ENCODE data around the gene PLPP3. TPM values are rescaled to one million over a fixed set of nuclear protein-coding genes. Genes with fewer than 3 reads are reported as not detected.

The PLPP3 gene
- total RNA-seq, 1 experiment from 2014 or later, result 3.4 TPM

- Histone ChIP-seq H2AFZ (ENCODE audit: low read depth, low read length, poor library complexity, severe bottlenecking) (no peak overlapping the region), H3K9me3 (ENCODE audit: control insufficient read depth in 1 of 2, insufficient read depth in 1 of 2, low read depth in 1 of 2, low read length in 2 of 2) (no peaks in the 10 kb centered on the region), H4K20me1 (ENCODE audit: insufficient read depth) (no peaks in the 10 kb centered on the region), H3K9ac (ENCODE audit: low read length) (no peak overlapping the region), H3K4me1 (ENCODE audit: control insufficient read depth in 1 of 2, insufficient read depth in 2 of 2, low read length in 2 of 2) (peaks cover 0 to 3% of the 10 kb centered on the region in 2 experiments; a peak in 1 of 4 replicates), H3K79me2 (ENCODE audit: insufficient read depth, low read length) (no peaks in the 10 kb centered on the region), H3K36me3 (ENCODE audit: control insufficient read depth in 1 of 2, insufficient read depth in 2 of 2, low read length in 2 of 2) (no peaks in the 10 kb centered on the region), H3K27me3 (ENCODE audit: insufficient read depth, low read length) (no peaks in the 10 kb centered on the region), H3K9me2 (ENCODE audit: insufficient read depth) (no peaks in the 10 kb centered on the region), H3K27ac (ENCODE audit: low read depth, low read length) (no peak overlapping the region), H3K4me3 (replicated peaks in 1 of 2; ENCODE audit: low read depth in 1 of 2, low read length in 2 of 2) (no peak overlapping the region), H3K4me2 (ENCODE audit: low read length) (no peak overlapping the region)
- TF ChIP-seq MAX (IDR thresholded peaks at IDR 0.05) (no peak), ZNF274 (IDR thresholded peaks at IDR 0.05; ENCODE audit: low read depth, low read length) (no peak), ELF1 (IDR thresholded peaks at IDR 0.05; ENCODE audit: borderline replicate concordance, low read depth) (no peak), RAD21 (IDR thresholded peaks at IDR 0.05; ENCODE audit: low read depth) (no peak), EZH2 (IDR thresholded peaks at IDR 0.05) (no peak), EGR1 (IDR thresholded peaks at IDR 0.05; ENCODE audit: low read depth) (no peak), CBX3 (IDR thresholded peaks at IDR 0.05; ENCODE audit: low read depth) (no peak), POLR2A (IDR thresholded peaks at IDR 0.05; ENCODE audit: borderline replicate concordance, extremely low read depth, insufficient read depth, insufficient read length) (no peak), SIN3A (IDR thresholded peaks at IDR 0.05; ENCODE audit: low read depth) (no peak), ATF3 (IDR thresholded peaks at IDR 0.05) (no peak), ZBTB33 (IDR thresholded peaks at IDR 0.05; ENCODE audit: extremely low read depth, insufficient replicate concordance, low read length) (no peak), SRF (IDR thresholded peaks at IDR 0.05; ENCODE audit: low read depth) (no peak), REST (IDR thresholded peaks at IDR 0.05; ENCODE audit: low read depth) (no peak), TCF7L2 (IDR thresholded peaks at IDR 0.05; ENCODE audit: borderline replicate concordance, extremely low read depth, insufficient read depth, insufficient read length) (no peak), CTCF (IDR thresholded peaks at IDR 0.05 in 2 of 3, conservative IDR thresholded peaks at IDR 0.05 in 1 of 3; ENCODE audit: borderline replicate concordance in 1 of 3, insufficient read depth in 1 of 3, low read depth in 2 of 3, low read length in 2 of 3) (no peak), YY1 (IDR thresholded peaks at IDR 0.05; ENCODE audit: extremely low read depth, insufficient replicate concordance, low read depth, low read length) (no peak), SP1 (IDR thresholded peaks at IDR 0.05; ENCODE audit: low read depth) (no peak), FOSL1 (IDR thresholded peaks at IDR 0.05; ENCODE audit: low read depth) (no peak), EZH2phosphoT487 (IDR thresholded peaks at IDR 0.05; ENCODE audit: borderline replicate concordance) (no peak)
- no peak for ATAC-seq
- no TSS peak for BruUV-seq (replicated peaks)
- ChIA-PET CTCF (no interaction called here), POLR2A (no interaction called here), RAD21 (ENCODE audit: low non-redundant PET in 1 of 2, low total read pairs in 2 of 2, uncharacterized antibody in 2 of 2, unreplicated experiment in 2 of 2) (no interaction called here)
- intact Hi-C loops (cut with micrococcal nuclease), result loop anchor here (5.0 kb wide), 2 partner anchors 118 to 1212 kb away; no protein-coding TSS in a partner anchor
- DNase-seq (ENCODE audit: low read depth, low spot score), result no peak
Observed at GRCh38 chr1:56589369-56589768, 10.0 kb upstream of the PLPP3 start.
